HG02678 (cell line): Measurements from ENCODE around the gene SSBP2.
"Not testable (repeated sequence)": the region's sequence is repeated elsewhere in the genome, so short reads cannot be mapped to it uniquely, and the experiment has no call there.

ENCODE experiments used
- ATAC-seq: cut with Tn5 transposase; IDR thresholded peaks from one replicate; pipeline ENCODE4 v1.9.1; 2021; ENCODE audit warnings: mild to moderate bottlenecking, moderate library complexity; ENCODE audit not compliant: unreplicated experiment

The SSBP2 gene

DNA sequence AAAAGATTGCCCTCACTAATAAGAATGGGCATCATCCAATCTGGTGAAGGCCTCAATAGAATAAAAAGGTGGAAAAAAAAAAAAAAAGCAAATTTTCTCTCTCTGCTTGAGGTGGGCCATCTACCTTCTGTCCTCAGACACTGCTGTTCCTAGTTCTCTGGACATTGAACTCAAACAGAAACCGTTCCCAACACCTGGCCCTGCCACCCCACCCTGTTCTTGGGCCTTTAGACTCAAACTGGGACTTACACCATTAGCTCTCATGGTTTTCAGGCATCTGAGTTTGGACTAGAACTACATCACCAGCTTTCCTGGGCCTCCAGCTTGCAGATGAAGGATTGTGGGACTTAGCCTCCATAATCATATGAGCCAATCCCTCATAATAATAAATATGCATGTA lies 71.0 kb downstream of the SSBP2 start:
- no peak for ATAC-seq

- ATAC-seq: no peak
Measured at GRCh38 chr5:81675420-81675819, 75.5 kb downstream of the SSBP2 start.

DNA sequence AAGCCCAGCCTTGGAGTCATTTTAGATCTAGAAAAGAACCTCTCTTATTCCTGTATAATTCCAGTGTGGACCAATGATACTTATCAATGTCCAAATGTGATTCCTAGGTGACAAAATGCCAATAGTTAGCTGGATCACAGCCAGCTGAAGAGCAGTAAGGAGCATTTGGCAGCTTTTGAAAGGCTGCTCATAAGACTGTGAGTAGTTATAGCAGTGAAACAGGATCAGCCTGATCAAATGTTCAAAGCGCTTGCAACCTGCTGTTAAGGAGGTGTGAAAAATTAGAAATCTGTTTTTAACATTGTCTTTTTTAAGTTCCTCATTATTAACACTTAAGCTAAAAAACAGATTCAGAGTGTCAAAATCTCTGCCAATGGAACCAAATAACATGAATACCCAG lies 85.1 kb downstream of the SSBP2 start:
- no peak for ATAC-seq

DNA sequence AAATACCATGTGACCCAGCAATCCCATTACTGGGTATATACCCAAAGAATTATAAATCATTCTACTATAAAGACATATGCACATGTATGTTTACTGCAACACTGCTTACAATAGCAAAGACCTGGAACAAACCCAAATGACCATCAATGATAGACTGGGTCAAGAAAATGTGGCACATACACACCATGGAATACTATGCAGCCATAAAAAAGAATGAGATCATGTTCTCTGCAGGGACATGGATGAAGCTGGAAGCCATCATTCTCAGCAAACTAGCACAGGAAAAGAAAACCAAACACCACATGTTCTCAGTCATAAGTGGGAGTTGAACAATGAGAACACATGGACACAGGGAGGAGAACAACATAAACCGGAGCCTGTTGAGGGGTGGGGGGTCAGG lies 90.3 kb downstream of the SSBP2 start:
- ATAC-seq: not testable (repeated sequence)

GRCh38 chr5:81657386-81657785 lies 93.5 kb downstream of the SSBP2 start:
- ATAC-seq: no peak

- no peak for ATAC-seq
Measured at GRCh38 chr5:81656783-81657182, 94.1 kb downstream of the SSBP2 start.

DNA sequence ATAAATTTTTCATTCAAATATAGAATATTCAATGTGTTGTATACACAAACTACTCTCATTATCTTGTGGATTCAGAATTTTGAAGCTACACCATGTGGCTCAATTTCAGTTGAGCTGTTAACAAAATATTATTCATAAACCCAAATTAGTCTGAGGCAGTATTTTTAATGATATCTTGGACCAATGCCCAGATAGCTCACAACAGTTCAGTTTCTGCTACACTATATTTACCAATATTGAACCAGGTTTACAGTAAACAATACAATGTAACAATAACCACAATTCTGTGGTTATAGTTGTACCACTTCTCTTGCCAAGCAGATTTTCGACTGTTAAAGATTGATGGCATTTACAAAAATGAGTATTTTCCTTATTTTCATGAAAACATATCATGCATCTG lies 99.9 kb downstream of the SSBP2 start:
- no peak for ATAC-seq

- no peak for ATAC-seq
Measured at GRCh38 chr5:81646469-81646995, 104.4 kb downstream of the SSBP2 start.

GRCh38 chr5:81642210-81642609 lies 108.7 kb downstream of the SSBP2 start:
- no peak for ATAC-seq

DNA sequence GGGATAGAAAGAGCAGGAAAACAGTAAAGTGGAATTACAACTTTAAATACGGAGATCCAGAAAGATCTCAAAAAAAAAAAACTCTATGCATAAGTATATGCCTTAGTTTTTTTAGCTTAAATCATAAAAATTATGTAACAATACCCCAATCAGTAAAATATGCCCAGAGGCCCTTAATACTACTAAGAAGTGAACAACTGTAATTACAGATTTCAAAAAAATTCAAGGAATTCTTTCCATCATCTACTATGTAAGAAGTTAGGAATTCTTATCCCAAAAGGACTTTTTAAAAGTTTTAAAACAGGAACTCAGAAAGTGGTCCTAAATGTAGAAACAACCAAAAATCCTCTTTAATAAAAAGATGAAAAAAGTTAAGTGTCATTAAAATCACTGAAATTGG lies 111.3 kb downstream of the SSBP2 start:
- ATAC-seq: no peak

GRCh38 chr5:81638471-81638870 lies 112.4 kb downstream of the SSBP2 start:
- no peak for ATAC-seq

- no peak for ATAC-seq
Measured at GRCh38 chr5:81633891-81634290, 117.0 kb downstream of the SSBP2 start.

DNA sequence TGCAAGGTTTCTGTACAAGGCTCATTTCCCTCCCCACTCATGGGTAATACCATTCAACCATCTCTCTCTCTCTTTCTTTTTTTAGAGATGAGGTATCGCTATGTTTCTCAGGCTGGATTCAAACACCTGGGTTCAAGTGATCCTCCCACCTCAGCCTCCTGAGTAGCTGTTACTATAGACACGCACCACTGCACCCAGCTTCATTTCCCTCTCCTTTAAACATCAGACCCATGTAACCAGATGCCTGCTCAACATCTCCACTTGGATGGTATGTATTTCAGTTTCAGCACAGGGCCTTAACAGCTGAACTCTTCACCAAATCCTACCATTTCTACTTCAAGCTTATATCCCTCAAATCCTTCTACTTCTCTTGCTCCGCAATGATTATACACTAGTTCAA lies 117.4 kb downstream of the SSBP2 start:
- ATAC-seq: no peak

GRCh38 chr5:81632679-81633078 lies 118.2 kb downstream of the SSBP2 start:
- no peak for ATAC-seq

- peak; percentile 5 for ATAC-seq
Measured at GRCh38 chr5:81631621-81632020, 119.3 kb downstream of the SSBP2 start.

DNA sequence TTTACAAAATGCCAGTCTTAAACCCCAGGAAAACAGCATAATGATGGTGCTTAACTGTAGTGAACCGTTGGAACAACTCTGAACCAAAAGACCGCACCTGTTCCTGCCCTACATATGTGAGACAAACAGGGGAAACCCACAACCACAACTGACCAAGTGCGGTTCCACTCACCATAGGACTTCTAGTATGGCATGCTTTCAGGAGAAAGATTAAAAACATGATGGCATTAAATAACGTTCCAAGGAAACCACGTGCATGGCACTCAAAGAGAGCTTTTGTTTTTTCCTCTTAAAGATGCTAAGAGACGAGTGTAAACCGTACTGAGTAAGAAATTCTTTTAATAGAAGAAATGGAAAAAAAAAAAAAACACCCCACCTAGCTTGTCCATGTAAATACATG lies 119.8 kb downstream of the SSBP2 start:
- ATAC-seq: peak; percentile 89

GRCh38 chr5:81630684-81631083 lies 120.2 kb downstream of the SSBP2 start:
- no peak for ATAC-seq

DNA sequence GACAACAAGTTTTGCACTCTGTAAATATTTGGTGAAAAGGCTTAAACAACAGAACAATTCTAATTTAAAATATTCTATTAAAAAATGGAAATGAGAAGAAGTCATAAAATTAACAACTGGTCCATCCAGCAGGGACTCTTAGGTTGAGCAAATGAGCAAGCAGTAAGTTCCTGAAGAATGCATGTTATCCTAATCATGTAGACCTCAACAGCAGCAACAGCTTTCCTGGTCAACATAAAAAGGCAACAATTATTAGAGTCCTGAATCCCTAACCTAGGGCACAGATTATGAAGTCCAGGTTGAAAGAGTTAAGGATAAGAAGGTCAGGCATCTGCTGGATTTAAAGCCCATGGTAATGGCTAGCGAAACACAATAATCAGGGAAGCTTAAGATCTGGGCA lies 120.9 kb downstream of the SSBP2 start:
- no peak for ATAC-seq

GRCh38 chr5:81628061-81628460 lies 122.8 kb downstream of the SSBP2 start:
- ATAC-seq: not testable (repeated sequence)

- ATAC-seq: no peak
Measured at GRCh38 chr5:81626524-81626923, 124.4 kb downstream of the SSBP2 start.

DNA sequence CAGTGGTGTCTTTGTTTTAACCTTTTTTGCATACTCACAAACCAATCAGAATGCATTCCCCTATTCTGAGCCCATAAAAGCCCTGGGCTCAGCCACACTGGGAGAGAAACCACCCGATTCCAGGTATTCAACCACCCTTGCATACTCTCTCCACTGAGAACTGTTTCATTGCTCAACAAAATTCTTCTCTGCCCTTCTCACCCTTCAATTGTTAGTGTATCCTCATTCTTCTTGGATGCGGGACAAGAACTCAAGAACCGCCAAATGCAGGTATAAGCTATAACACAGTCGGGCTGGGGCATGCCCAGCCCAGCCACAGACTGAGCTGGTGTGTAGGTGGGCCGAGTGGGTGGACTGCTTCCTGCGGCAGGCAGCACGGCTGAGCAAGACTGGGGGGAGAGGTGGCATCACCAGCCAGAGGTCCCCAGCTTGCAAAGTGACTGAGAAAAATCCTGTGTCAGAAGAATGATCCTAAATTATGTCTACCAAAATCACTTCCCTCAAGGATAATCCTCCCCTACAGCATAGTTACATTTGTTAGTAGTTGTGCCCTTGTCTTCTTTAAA lies 141.0 kb downstream of the SSBP2 start:
- ATAC-seq: no peak

DNA sequence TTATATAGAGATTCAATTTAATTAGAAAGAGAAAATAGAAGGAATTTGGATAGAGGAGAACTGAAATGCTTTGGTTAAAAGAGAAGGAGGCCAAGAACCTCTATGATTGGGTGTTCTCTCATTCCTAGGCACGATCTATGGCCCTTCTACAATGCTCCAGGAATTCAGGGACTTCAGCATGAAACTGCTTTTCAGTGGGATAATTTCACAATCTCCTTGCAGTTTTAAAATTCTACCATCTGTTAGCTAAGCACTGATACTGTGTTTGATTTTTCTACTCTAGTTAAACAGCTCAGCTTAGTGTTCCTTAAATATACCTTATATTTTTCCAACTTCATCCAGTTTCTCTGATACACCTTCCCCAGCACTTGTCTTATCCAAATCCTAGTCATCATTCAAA lies 141.9 kb downstream of the SSBP2 start:
- ATAC-seq: no peak

- no peak for ATAC-seq
Measured at GRCh38 chr5:81607693-81608092, 143.2 kb downstream of the SSBP2 start.
